ENCODE measurements around the gene ITGAL. TPM values are rescaled to one million over a fixed set of nuclear protein-coding genes. Genes with fewer than 3 reads are reported as not detected.

The ITGAL gene
- total and polyA plus RNA-seq, 4 donors, result 4.3 to 11.8 (median 6.9) TPM

GRCh38 chr16:30429678-30430427 is 42.7 kb upstream of the ITGAL start, which contains the start of gene DCTPP1:
TSS of gene DCTPP1 (minus strand) at chr16:30430030. CDS start at chr16:30429980, 50 bp downstream.
- under 1% methylated on average over 49 of the region's 49 CpGs for WGBS

More at GRCh38 chr16:30429678-30430427, 42.7 kb upstream of the ITGAL start, which contains the start of gene DCTPP1:
- Histone ChIP-seq H3K36me3 (ENCODE audit: control insufficient read depth in 4 of 4, insufficient read depth in 3 of 4, low read depth in 1 of 4, low read length in 3 of 4) (peaks cover 0 to 7% (median 2%) of the 10 kb centered on the region in 4 donors), H3K27me3 (ENCODE audit: control insufficient read depth in 4 of 4, insufficient read depth in 4 of 4, low read length in 3 of 4) (no peaks in the 10 kb centered on the region), H3K4me3 (ENCODE audit: low read depth in 1 of 3, low read length in 3 of 3) (peak within 1 kb of the TSS; percentile 44 to 71 (median 69)), H3K4me1 (ENCODE audit: control insufficient read depth in 4 of 4, insufficient read depth in 4 of 4, low read length in 3 of 4) (peaks cover 3 to 19% (median 15%) of the 10 kb centered on the region in 4 donors), H3K9ac (ENCODE audit: low read depth in 1 of 2, low read length in 2 of 2) (peak within 1 kb of the TSS; percentile 47 to 51), H3K27ac (ENCODE audit: low read depth in 1 of 2, low read length in 2 of 2) (peak within 1 kb of the TSS; percentile 44 to 71), H3K9me3 (ENCODE audit: control insufficient read depth in 4 of 4, low read length in 3 of 4) (no peaks in the 10 kb centered on the region)
- DNase-seq (ENCODE audit: low spot score), result peak; percentile 91
- TF ChIP-seq HNF4A (conservative IDR thresholded peaks at IDR 0.05), result peak; percentile 72 to 75
- TF ChIP-seq FOXA2 (IDR thresholded peaks at IDR 0.05), result no peak
- peak; percentile 62 for TF ChIP-seq FOXA1 (IDR thresholded peaks at IDR 0.05)
- no peak for TF ChIP-seq ZBTB33 (IDR thresholded peaks at IDR 0.05)
- peak; percentile 90 for TF ChIP-seq TAF1 (conservative IDR thresholded peaks at IDR 0.05)
- peak; percentile 93 for TF ChIP-seq REST (IDR thresholded peaks at IDR 0.05)
- TF ChIP-seq YY1 (IDR thresholded peaks at IDR 0.05), result peak; percentile 97
- peak; percentile 55 to 68 for TF ChIP-seq JUND (IDR thresholded peaks at IDR 0.05)
- TF ChIP-seq RAD21 (IDR thresholded peaks at IDR 0.05), result peak; percentile 93 to 96
- peak; percentile 93 for TF ChIP-seq CTCF (IDR thresholded peaks at IDR 0.05; ENCODE audit: low read depth, low read length, missing input control)
- peak; percentile 82 for TF ChIP-seq NR2F2 (IDR thresholded peaks at IDR 0.05)
- TF ChIP-seq SP1 (IDR thresholded peaks at IDR 0.05), result peak; percentile 88
- TF ChIP-seq MAX (IDR thresholded peaks at IDR 0.05), result peak; percentile 91
- TF ChIP-seq HNF4G (IDR thresholded peaks at IDR 0.05), result peak; percentile 33
- peak; percentile 86 for TF ChIP-seq ATF3 (IDR thresholded peaks at IDR 0.05)
- TF ChIP-seq EGR1 (IDR thresholded peaks at IDR 0.05; ENCODE audit: low read depth in 2 of 2), result peak in 1 of 2 donors; percentile 49
- peak in 1 of 2 donors; percentile 76 for TF ChIP-seq GABPA (IDR thresholded peaks at IDR 0.05 in 1 of 2, conservative IDR thresholded peaks at IDR 0.05 in 1 of 2)
- peak; percentile 71 to 84 for TF ChIP-seq RXRA (IDR thresholded peaks at IDR 0.05)
